Kidney (tissue), 14 donors: Measurements from ENCODE around the gene LOX. TPM values are rescaled to one million over a fixed set of nuclear protein-coding genes. Genes with fewer than 3 reads are reported as not detected.

Experiments
- DNase-seq, 5 donors: peaks; one replicate each; pipeline ENCODE4 v3.0.0-alpha.2; 2013 to 2020
- FAIRE-seq: peaks from 2 replicates; lab custom pipeline; 2012; peaks lifted over from hg19 to GRCh38; lab: Jason Lieb, UNC
- H3K27ac ChIP-seq, 2 donors: one replicate each; pipeline ENCODE4 v1.7.0; 2013; ENCODE audit warnings: low read depth in 2 of 2, low read length in 2 of 2, inconsistent platforms in 1 of 2
- H3K27me3 ChIP-seq: one replicate; pipeline ENCODE4 v1.7.1; 2013; ENCODE audit warnings: low read length, inconsistent platforms; ENCODE audit not compliant: control insufficient read depth, insufficient read depth
- H3K36me3 ChIP-seq, 3 donors: one replicate each; pipeline versions ENCODE4 v1.7.0 to v1.7.1; 2013; ENCODE audit warnings: low read length in 3 of 3, control low read depth in 1 of 3, inconsistent platforms in 1 of 3; ENCODE audit not compliant: insufficient read depth in 3 of 3, control insufficient read depth in 2 of 3
- H3K4me1 ChIP-seq, 3 donors: one replicate each; pipeline versions ENCODE4 v1.7.0 to v1.7.1; 2013; ENCODE audit warnings: low read length in 3 of 3, inconsistent platforms in 1 of 3, low read depth in 1 of 3; ENCODE audit not compliant: control insufficient read depth in 2 of 3, insufficient read depth in 2 of 3
- H3K4me3 ChIP-seq, 3 donors: one replicate each; pipeline versions ENCODE4 v1.7.0 to v1.8.1; 2013; ENCODE audit warnings: low read length in 3 of 3, control low read depth in 1 of 3, inconsistent platforms in 1 of 3
- H3K9ac ChIP-seq, 3 donors: one replicate each; pipeline versions ENCODE4 v1.7.0 to v1.7.1; 2013; ENCODE audit warnings: low read length in 3 of 3, control low read depth in 1 of 3, inconsistent platforms in 1 of 3
- H3K9me3 ChIP-seq, 3 donors: one replicate each; pipeline versions ENCODE4 v1.7.0 to v1.7.1; 2013; ENCODE audit warnings: low read length in 3 of 3, control low read depth in 1 of 3, inconsistent platforms in 1 of 3; ENCODE audit not compliant: control insufficient read depth in 2 of 3, insufficient read depth in 1 of 3
- intact Hi-C: fragments of 100-400 bp; cut with DNase I; formaldehyde crosslinking; loops from one replicate; pipeline ENCODE4 v1.11.1; 2022
- polyA plus RNA-seq: library from polyadenylated mRNA; stranded (reverse); fragments of 350-450 nt; fragmentation: Illumina TruSeq; extraction: RNeasy Lipid Tissue Mini Kit (QIAGEN cat#74804); gene quantifications from one replicate; pipeline ENCODE4 v1.2.3, GENCODE V29; 2014; ENCODE audit warnings: low read depth, low replicate concordance; ENCODE audit not compliant: insufficient read depth
- total RNA-seq: library from RNA; stranded (reverse); fragmentation: NEBNext Ultra II Directional; extraction: Animal tissue kit (Norgen Biotek cat#: 25700); gene quantifications from one replicate; pipeline ENCODE4 v1.2.1, GENCODE V29; 2021
- TF ChIP-seq, protein P1 (sequence below): IDR thresholded peaks from 3 replicates; pipeline ENCODE4 v1.5.1; 2012; ENCODE audit warnings: mild to moderate bottlenecking, moderate library complexity, borderline replicate concordance; ENCODE audit not compliant: insufficient read depth; ENCODE audit errors: extremely low read depth
- donor health status: control.
- donor health status: control.
- donor health status: control.
- donor health status: control.
- donor health status: control.
- donor health status: DM: yes; HTN: yes; CAD: no.
- donor health status: Normal renal cell carcinoma (clear cell type).

The LOX gene
- total and polyA plus RNA-seq, 2 donors from 2014 or later, result 3.4 to 9.2 TPM

DNA sequence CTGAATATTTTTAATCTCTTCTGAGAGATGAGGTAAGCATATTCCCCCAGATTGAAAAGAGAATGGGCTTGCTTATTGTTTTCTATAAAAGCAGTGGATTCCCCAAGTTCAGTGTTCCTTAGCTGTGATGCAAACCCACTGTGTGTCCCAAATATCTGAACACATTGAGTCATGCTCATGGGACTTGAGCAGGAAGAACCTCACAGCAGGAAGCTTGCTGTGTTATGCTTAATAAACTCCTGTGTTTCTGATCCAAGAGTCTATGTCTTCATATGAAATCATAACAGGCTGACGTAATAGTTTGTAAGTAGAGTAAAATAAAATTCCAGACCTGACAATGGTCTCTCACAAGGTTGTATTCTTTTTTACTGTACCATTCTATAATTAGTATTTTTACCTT, 24.8 kb upstream of the LOX start:
- Histone ChIP-seq H3K4me1 (no peaks in the 10 kb centered on the region), H3K27me3 (no peaks in the 10 kb centered on the region), H3K9me3 (no peaks in the 10 kb centered on the region), H3K9ac (no peak overlapping the region), H3K27ac (no peak overlapping the region), H3K36me3 (no peaks in the 10 kb centered on the region), H3K4me3 (no peak overlapping the region)
- DNase-seq (no peak), FAIRE-seq (peak; percentile 3)
- TF ChIP-seq, protein P1, sequence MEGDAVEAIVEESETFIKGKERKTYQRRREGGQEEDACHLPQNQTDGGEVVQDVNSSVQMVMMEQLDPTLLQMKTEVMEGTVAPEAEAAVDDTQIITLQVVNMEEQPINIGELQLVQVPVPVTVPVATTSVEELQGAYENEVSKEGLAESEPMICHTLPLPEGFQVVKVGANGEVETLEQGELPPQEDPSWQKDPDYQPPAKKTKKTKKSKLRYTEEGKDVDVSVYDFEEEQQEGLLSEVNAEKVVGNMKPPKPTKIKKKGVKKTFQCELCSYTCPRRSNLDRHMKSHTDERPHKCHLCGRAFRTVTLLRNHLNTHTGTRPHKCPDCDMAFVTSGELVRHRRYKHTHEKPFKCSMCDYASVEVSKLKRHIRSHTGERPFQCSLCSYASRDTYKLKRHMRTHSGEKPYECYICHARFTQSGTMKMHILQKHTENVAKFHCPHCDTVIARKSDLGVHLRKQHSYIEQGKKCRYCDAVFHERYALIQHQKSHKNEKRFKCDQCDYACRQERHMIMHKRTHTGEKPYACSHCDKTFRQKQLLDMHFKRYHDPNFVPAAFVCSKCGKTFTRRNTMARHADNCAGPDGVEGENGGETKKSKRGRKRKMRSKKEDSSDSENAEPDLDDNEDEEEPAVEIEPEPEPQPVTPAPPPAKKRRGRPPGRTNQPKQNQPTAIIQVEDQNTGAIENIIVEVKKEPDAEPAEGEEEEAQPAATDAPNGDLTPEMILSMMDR, result no peak
- intact Hi-C loops, result no loop called here

DNA sequence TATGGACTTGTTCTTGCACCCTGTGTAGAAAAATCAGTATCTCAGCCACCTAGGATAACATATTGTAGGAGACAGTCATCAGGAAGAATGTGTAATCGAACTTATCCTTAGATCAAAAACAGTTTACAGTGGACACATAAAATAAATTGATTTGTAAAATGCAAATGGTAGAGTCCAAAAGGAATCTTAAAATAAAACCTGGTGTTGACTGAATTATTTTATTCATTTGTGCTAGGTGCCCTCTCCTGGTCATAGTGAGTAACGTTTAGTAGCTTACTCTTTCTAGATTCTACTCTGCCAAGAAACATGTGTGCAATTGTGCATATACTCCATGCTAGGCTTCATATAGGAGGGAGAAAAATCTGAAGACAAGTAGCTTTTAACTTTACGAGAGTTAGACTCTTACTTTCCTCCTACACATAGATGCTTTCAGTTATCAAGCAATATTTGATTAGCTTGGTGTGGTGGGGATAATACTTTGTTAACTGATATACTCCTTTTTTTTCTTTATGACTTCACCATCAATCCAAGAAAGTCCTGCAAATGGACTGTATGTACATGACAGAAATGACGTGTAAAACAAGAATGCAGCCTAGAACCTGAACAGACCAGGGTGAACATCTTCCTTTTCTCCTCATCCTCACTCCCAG, 23.7 kb upstream of the LOX start:
- H3K4me1 ChIP-seq, result no peaks in the 10 kb centered on the region
- no peaks in the 10 kb centered on the region for H3K9me3 ChIP-seq
- H3K27me3 ChIP-seq, result no peaks in the 10 kb centered on the region
- no peaks in the 10 kb centered on the region for H3K36me3 ChIP-seq
- H3K9ac ChIP-seq, result no peak overlapping the region
- no peak overlapping the region for H3K4me3 ChIP-seq
- peak; percentile 39 for FAIRE-seq
- intact Hi-C loops, result no loop called here
- H3K27ac ChIP-seq, result no peak overlapping the region
- TF ChIP-seq, protein P1, result peak; percentile 36
- DNase-seq, result peak in 2 of 5 donors; percentile 55 to 79

DNA sequence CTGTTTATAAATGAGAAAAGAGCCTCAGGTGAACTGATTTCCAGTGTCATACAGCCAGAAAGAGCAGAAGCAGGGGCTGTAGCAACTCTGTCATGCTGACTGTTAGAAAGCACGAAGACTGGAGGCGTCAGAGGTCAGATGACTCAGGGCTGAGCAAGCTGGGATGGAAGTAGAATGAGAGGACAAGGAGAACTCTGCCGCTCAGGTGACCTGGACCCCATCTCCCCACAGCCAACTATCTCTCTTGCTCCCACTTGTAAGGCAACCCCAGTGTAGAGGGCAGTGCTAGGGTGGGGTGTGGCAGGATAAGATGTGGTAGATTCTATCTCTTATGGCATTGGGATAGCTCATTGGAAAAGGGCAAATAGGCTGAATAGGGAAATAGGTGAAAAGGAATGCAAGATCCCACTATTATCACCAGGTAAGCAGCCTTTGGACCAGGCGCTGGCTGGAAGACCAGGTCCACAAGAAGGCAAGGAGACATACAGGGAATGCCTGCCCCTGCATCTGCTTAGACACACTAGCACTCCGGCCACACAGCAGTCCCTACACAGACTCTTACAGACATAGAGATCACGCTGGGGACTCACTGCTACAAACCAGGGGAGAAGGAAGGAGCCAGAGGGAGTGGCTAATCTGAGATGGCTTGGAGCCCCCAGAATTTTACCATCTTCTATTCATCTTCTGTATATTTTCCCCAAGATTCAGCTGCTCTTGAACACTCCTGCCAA, 21.2 kb upstream of the LOX start:
- intact Hi-C loops, result no loop called here
- H3K9ac ChIP-seq, result no peak overlapping the region
- FAIRE-seq, result no peak

More for the DNA sequence above, 21.2 kb upstream of the LOX start:
- Histone ChIP-seq H3K4me1 (no peaks in the 10 kb centered on the region), H3K27me3 (no peaks in the 10 kb centered on the region), H3K4me3 (no peak overlapping the region), H3K36me3 (no peaks in the 10 kb centered on the region), H3K9me3 (no peaks in the 10 kb centered on the region), H3K27ac (no peak overlapping the region)
- TF ChIP-seq, protein P1, result no peak
- no peak for DNase-seq
